Measurements from ENCODE around the gene PDGFB.
A peak's percentile ranks its signal among the peaks of the same experiment; 100 is the strongest.
"Not testable (repeated sequence)": the region's sequence is repeated elsewhere in the genome, so short reads cannot be mapped to it uniquely, and the experiment has no call there.

The PDGFB gene

GRCh38 chr22:39223091-39223710 is 21.6 kb downstream of the PDGFB start:
- DNase-seq: no peak

DNA sequence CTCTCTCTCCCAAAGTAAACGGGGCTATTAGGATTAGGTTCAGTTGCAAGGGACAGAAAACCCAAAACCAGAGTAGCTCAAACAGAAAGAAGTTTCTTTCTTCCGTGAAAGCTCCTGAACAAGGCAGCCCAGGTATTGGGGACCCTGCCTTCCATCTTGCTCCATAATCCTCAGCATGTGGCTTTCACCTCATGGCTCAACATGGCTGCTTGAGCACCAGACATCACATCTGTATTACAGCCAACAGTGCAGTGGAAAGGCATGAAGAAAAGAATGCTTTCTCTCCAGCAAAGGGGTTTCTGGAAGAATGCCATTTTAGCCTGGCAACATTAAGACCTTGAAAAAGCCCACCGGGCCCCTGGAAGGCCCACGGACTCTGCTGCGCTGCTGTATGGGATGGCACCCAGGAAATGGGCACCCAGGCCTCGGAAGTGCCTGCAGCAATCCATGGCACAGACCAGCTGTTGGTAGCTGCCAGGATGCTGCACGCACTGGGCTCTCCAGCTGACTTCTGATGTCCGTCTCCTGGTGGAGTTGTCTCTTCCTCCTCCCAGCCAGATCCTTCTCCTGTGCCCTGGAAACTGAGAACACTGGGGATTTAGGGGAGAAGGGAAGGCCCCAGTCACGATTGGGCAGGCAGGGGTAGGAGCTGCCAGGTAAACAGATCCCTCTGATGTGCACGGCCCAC is 22.6 kb downstream of the PDGFB start:
- DNase-seq: no peak

DNA sequence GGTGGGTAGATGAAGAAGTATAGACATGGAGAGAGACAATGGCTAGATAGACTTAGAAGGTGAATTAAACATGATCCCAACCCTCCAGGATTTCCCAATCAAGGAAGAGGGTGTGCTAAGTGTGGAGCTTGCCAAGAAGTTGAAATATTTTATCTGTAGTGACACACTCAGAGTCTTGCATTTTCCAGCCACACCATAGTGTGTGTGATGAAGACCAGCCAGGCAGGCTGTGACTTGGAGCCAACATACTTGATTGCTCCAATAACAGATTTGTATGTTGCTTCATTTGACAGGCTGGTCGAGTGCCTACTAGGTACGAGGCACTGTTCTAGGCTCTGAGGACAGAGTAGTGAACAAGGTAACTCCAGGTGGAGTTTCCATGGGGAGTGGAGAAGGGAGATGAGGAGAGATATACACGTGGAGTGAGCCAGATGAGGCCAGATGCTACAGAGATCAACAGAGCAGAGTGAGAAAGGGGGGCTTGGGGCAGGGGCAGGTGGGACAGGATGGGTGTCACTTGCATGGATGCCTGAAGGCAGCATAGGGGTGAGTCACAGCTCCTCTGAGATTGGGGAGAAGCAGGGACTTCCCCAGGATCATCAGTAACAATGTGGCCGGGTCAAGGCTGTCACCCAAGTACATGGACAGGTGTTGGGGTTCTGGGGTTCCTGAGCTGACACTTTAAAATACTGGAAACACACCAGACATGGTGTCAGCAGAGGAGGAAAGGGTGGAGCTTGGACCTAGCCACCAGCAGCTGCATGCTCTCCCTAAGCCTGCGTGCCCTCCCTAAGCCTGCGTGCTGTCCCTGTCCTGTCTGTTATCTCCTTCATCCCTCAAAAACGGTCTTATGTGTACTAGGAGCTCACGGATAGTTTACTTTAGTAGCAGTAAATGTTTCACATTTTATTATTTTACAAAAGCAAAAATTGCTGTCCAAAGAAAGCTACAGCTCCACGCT is 23.6 kb downstream of the PDGFB start:
- DNase-seq: no peak

GRCh38 chr22:39220450-39220849 is 24.3 kb downstream of the PDGFB start:
- DNase-seq: no peak

- DNase-seq: no peak
Observed at GRCh38 chr22:39219071-39220039, 25.4 kb downstream of the PDGFB start.

DNA sequence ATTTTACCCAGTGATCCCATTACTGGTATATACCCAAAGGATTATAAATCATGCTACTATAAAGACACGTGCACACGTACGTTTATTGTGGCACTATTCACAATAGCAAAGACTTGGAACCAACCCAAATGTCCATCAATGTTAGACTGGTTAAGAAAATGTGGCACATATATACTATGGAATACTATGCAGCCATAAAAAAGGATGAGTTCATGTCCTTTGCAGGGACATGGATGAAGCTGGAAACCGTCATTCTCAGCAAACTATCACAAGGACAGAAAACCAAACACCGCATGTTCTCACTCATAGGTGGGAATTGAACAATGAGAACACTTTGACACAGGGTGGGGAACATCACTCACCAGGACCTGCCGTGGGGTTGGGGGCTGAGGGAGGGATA is 26.4 kb downstream of the PDGFB start:
- DNase-seq: not testable (repeated sequence)

GRCh38 chr22:39216143-39216490 is 28.7 kb downstream of the PDGFB start:
- no peak for DNase-seq

- DNase-seq: no peak
Observed at GRCh38 chr22:39215426-39216142, 29.2 kb downstream of the PDGFB start.

- no peak for DNase-seq
Observed at GRCh38 chr22:39215070-39215396, 29.7 kb downstream of the PDGFB start.

- no peak for DNase-seq
Observed at GRCh38 chr22:39214383-39215069, 30.3 kb downstream of the PDGFB start.

DNA sequence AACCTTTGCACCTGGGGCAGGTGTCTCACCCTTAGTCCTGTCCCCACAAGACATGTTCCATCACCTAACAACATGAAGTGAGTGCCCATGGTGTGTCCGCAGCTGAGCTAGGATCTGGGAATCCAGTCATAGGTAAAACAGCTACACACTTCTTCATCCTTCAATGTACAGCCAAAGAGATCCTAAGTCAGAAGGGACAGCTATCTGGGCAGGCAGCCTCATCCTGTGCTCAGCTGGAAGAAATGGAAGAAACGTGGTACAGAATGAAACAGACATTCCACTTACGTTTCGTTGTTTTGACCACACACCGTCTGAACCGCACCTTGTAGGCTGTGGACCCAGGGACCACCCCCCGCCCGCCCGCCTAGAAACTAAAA is 30.8 kb downstream of the PDGFB start:
- DNase-seq: no peak

DNA sequence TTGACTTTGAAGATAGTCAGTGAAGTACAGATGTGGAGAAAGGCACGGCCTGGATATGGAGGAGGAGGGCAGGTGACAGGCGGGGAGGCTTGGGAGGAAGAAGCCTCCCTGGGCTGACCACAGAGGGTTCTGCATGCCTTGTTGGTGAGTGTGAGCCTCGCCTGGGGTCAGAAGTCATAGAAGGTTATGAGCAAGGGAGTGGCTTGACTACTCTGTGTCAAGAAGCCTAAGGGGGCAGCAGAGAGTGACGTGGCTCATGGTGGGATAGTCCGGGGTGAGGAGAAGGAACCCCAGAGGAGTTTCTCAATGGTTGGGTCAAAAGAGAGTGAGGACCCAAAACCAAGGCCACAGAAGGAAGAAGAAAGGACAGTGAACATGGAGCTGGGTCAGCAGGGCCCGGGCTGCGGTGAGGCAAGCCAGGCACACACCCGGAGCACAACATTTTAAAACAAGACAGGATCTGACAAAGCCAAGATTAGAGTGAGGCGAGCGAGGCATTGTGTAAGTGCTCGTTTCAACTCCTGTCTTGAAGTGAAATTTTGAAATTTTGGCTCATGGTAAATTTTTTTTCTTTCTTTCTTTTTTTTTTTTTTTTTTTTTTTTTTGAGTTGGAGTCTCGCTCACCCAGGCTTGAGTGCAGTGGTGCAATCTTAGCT is 31.9 kb downstream of the PDGFB start:
- DNase-seq: no peak

DNA sequence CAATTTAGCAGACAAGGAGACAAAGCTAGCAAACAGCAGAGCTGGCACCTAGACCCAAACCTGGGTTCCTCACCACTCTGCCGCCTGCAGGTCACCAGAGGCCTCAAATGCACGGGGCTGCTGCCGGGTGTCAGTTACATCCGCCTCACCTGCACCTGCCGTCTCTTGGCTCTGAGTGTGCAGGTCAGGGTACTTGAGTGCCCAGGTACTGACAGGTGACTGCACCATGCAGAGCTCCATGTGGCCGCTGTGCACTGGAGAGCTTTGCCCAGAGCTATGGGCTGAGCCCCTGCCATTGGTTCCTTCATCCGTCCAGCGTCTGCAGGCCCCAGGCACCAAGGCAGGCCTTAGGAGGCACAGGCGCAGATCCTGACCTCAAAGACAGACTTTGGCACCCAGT is 35.0 kb downstream of the PDGFB start:
- DNase-seq: no peak

GRCh38 chr22:39208013-39208680 is 36.6 kb downstream of the PDGFB start:
- no peak for DNase-seq

DNA sequence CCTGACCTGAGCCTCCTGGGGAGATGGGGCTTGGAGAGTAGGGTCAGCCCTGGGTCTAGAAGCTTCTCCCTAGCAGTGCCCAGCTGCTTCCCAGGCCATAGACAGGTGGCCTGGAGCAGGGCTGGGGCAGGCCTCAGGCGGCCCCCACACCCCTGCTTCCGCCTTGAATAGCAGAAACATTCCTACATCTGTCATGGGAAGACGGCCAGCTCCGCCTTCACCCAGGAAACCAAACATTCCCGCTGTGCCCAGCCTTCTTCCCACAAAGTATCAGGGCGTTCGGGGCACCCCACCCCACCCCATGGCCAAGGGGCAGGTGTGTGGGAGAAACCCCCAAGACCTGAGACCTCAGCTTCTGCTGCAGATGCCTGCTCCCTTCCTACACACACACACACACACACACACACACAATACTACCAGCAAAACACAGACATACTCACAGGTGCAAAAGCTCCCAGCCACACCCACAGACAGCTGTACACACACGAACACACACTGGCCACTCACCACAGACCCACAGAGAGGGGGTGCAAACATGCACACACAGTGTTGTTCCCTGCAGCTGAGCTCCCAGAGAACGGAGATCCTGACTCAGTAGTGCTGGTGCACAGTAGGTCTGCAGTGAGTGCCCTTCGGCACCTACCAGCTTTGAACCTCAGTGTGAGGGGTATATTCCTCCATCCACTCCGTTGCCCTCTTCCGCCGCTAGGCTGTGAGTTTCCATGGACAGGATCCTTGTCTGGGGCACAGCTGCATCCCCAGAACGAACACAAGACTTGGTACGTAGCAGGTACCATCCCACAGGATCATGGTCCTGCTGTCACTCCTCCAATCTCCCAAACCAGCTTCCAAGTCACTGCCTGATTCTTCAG is 37.4 kb downstream of the PDGFB start:
- DNase-seq: no peak

DNA sequence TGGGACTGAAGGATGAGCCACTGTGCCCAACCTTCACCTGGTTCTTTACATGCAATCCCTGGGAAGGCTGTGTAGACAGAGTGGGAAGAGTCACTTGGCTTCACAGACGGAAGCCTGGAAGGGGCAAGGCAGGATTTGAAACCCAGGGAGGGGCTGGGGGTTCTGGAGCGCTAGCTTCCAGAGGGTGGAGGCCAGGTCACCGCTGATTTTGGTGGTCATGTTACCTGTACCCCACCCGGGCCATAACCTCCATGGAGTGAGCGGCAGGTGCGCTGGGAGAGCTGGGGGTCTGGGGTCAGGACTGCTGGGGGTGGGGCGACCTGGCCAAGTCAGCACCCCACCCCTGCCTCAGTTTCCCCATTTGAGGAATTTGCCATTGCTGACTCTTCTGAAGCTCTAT is 38.3 kb downstream of the PDGFB start:
- no peak for DNase-seq

DNA sequence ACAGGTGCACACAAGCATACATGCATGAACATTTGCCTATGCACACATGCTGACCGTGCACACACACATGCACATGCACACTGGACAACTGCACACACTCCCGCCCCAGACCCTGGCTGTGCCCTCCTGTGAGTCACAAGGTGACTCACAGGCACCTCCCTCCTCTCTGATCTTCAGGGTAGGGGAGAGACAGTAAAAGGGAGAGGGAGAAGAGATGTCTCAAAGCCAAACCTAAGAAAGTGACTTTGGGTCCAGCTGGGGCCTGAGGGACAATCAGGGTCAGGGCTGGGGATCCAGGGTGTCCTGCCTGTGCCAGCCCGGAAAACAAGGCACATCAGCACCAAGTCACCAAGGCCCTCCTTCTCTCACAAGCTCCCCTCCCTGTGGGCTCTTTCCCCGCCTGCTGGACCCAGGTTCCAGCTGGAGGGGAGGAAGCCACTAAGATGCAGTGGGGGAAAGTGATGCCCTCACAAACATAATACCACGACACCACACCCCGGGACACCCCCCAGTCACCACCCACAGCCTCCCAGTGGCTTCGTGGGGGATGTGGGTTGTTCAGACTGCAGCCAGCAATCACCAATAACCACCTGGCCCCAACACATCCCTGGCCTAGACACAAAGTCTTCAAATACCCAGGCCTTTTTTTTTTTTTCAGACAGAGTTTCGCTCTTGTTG is 39.3 kb downstream of the PDGFB start:
- DNase-seq: peak; percentile 14

- DNase-seq: no peak
Observed at GRCh38 chr22:39204216-39204615, 40.6 kb downstream of the PDGFB start.

- no peak for DNase-seq
Observed at GRCh38 chr22:39197578-39197977, 47.2 kb downstream of the PDGFB start.
